T-helper 9 cell (primary cell): ENCODE data around the gene MRPL27.

Experiments used
- DNase-seq: peaks from one replicate; pipeline ENCODE4 v3.0.0-alpha.2; 2020

The MRPL27 gene

DNA sequence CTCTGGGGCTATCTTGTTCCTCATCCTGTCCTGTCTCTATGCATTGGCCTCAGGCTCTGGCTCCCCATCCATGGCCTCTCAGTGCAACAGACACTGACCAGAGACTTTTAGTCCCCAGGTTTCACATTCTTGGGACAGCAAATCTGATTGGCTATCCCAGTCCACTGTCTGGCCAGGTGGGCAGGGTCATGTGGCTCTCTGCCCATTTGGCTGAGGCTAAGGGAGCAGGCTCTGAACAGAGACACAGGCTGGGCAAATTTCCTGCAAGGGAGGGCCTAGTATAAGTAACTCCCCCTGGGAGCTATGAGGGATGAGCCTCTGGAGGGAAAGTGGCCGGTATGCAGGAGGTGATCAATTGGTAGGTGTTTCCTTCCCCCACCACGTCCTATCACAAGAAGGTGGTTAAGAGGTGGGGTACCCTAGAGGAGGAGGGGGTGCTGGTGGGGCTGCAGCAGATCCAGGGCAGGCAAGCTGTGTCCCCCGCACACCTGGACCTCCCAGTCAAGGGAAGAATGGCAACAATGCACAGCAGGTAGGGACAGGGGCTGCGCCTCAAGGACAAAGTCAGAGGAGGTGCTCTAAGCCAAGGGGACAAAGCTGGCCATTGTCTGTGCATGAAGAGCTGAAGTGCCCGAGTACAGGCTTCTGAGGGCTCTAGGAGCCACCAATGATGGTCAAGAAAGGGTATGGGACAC, 13.8 kb downstream of the MRPL27 start:
- DNase-seq, result no peak

DNA sequence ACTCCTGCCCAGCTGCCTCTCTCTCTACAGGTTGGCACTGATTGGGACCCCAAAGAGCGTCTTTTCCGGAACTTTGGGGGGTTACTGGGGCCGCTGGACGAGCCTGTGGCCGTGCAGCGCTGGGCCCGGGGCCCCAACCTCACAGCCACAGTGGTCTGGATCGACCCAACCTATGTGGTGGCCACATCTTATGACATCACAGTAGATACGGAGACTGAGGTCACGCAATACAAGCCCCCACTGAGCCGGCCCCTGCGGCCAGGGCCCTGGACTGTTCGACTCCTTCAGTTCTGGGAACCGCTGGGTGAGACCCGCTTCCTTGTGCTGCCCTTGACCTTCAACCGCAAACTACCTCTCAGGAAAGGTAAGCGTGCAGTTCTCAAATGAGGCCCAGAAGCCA, 14.8 kb downstream of the MRPL27 start:
- DNase-seq, result no peak

GRCh38 chr17:50356892-50357510, 16.0 kb downstream of the MRPL27 start:
- no peak for DNase-seq

DNA sequence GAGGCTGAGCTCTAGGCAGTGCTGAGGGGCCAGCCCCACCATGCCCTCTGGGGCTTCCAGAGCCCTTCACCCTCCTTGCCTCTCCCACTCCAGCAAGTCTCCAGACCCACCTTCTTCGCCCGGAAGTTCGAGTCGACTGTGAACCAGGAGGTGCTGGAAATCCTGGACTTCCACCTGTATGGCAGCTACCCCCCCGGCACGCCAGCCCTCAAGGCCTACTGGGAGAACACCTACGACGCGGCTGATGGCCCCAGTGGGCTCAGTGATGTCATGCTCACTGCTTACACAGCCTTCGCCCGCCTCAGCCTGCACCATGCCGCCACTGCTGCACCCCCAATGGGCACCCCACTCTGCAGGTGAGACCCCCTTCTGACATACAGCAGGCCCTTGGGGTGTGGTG, 16.6 kb downstream of the MRPL27 start:
- no peak for DNase-seq

- no peak for DNase-seq
Measured at GRCh38 chr17:50355701-50356341, 17.2 kb downstream of the MRPL27 start.

- no peak for DNase-seq
Measured at GRCh38 chr17:50355336-50355700, 17.7 kb downstream of the MRPL27 start.

- DNase-seq, result no peak
Measured at GRCh38 chr17:50354776-50355175, 18.2 kb downstream of the MRPL27 start.

DNA sequence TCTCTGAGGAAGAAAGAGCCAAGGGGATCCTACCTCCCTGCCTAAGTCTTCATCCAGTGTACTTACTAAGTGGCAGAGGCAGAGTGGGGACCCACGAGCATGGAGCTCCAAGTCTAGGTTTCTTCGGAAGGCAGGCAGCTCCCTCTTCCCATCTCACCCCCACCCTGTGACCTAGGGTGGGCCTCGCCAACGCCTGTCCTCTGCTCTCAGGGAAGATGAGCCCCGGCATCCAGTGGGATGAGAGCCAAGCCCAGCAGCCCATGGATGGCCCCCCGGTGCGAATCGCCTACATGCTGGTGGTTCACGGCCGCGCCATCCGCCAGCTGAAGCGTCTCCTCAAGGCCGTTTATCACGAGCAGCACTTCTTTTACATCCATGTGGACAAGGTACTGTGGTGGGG, 18.8 kb downstream of the MRPL27 start:
- DNase-seq, result no peak

DNA sequence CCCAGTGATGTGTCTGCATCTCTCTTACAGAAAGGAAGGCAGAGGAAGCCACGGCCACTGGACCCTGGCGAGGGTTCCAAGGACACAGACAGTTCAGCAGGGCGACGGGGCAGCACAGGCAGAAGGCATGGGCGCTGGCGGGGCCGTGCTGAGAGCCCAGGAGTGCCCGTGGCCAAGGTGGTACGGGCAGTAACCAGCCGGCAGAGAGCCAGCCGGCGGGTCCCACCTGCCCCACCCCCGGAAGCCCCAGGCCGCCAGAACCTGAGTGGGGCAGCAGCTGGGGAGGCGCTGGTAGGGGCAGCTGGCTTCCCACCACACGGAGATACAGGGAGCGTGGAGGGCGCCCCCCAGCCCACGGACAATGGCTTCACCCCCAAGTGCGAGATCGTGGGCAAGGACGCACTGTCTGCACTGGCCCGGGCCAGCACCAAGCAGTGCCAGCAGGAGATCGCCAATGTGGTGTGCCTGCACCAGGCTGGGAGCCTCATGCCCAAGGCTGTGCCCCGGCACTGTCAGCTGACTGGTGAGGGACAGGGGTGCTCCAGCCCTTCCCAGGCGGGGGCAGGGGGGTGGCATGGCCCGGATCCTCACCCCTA, 19.3 kb downstream of the MRPL27 start:
- DNase-seq, result no peak

- DNase-seq, result no peak
Measured at GRCh38 chr17:50352693-50353599, 20.0 kb downstream of the MRPL27 start.

DNA sequence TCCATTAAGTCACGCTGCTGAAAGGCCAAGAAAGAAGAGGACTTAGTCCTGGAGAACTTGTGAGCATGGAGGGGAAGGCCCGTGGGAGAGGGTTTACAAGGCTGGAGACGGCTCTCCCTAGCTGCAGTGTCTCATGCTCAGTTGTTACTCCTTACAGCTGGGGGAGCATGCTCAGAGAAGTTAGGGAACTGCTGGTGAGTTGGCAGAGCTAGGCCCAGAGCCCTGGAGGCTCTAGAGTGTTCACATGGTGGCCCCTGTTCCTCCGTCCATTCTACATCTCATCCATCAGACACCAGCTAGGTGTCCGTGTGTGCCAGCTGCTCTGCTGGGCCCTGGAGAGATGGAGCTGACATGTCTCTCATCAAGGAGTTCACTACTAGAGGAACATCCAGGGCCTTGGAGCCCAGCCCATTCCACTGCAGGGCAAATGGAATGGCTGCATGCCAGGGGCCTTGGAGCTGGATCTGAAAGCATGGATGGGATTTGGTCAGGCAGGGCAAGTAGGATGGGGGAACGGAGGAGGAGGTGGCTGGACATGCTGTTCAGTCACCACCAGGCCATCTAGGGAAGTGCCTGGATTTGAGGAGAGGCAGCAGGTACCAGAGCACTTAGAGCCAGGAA, 20.8 kb downstream of the MRPL27 start:
- no peak for DNase-seq

GRCh38 chr17:50350733-50351132, 22.3 kb downstream of the MRPL27 start:
- DNase-seq, result no peak

DNA sequence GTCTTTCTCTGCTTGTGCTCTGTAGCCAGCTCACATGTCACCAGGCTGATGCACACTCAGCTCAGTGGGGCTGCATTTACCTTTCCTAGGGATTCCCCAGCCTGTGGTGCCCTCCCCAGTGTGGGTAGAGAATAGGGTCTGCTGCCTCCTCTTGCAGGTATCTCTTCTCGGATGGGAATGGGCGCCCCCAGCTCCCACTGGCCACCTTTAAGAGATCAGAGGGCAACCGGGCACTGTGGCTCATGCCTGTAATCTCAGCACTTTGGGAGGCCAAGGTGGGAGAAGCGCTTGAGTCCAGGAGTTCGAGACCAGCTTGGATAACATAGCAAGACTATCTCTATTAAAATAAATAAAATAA, 23.8 kb downstream of the MRPL27 start:
- DNase-seq, result no peak

GRCh38 chr17:50348522-50349242, 24.3 kb downstream of the MRPL27 start:
- DNase-seq, result no peak

GRCh38 chr17:50347894-50348291, 25.1 kb downstream of the MRPL27 start:
- DNase-seq, result no peak

DNA sequence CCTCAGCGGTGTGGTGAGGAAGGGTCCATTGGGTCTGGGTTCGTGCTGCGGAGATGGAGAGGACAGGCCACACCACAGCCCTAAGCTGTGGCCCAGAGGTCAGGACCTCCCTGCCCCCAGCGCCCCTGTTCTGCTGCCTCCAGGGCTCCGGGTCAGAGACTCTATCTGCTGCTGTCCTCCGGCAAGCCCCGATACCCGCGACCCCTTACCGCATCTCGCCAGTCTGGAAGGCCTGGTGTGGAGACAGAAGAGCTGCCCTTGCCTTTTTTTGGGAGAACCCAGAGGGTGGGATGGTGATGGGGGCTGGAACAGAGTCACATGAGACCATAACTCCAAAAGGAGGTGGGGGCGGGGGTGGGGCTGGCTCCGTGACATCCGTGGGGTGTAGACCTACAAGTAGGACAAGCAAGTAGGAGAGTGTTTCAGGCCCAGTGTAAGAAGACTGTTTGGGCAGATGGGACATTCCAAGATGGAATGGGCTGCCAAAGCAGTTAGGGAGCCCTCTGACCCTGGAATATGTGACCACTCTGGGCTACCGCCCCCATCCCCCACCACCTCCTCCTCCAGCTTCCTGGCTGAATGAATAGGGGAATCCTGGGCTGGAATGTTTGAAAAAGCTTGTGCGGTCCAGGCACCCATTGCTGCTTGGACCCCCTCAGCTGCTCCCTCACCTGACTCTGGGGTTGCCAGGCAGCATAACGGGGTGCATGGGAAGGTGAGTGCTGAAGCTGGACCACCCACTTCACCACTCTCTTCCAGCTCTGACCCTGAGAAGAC, 25.7 kb downstream of the MRPL27 start:
- no peak for DNase-seq

- DNase-seq, result peak; percentile 25
Measured at GRCh38 chr17:50346313-50347116, 26.5 kb downstream of the MRPL27 start.

DNA sequence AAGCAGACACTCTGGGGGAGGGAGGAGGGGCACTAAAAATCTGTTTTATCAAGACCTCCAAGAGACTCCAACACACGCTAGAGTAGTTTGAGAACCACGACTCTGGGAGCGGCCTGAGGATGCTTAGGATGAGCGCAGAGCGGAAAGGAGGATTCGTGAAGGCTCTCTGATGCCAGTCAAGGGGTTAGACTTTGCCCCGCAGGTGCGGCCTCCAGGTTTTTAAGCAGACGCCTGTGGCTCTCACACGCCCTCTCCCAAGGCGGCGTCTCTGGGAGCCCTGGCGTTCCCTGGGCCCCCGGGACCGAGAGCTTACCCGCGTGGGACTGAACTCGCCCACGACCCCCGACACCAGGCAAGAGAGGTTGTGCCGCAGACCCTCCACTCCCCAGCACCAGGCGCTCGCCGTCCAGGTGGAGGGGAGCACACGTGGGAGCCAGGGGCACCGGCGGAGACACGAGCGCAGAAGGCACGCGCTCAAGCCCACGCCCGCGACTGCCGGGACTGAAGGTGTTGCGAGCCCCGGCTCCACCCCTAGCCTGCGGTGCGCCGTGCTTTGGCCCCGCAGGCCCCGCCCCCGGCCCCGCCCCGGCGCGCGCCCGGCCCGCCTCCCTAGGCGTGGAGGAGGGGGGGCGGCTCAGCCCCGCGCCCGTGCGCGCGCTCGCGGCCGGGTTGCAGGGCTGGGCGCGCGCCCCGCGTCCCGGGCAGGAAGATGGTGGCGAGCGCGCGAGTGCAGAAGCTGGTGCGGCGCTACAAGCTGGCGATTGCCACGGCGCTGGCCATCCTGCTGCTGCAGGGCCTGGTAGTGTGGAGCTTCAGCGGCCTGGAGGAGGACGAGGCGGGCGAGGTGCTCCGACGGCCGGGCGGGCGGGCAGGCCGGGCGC, 27.3 kb downstream of the MRPL27 start, which contains the start of gene XYLT2:
TSS of gene XYLT2 (plus strand) at position 695 of the 881 bp plus-strand sequence. CDS start at position 710, 15 bp downstream.
- DNase-seq, result peak; percentile 90
